H1 (cell line): ENCODE measurements around the gene TXNDC2. TPM values are rescaled to one million over a fixed set of nuclear protein-coding genes. Genes with fewer than 3 reads are reported as not detected.

ENCODE experiments used
- CTCF ChIA-PET: fragments of 300-600 bp; sonication (Branson Sonifier 250); formaldehyde crosslinking; loops from one replicate; lab custom pipeline; 2021; ENCODE audit not compliant: partially characterized antibody; lab: Charles Lee
- POLR2A ChIA-PET: fragments of 300-600 bp; sonication (Branson Sonifier 250); formaldehyde crosslinking; loops from one replicate; lab custom pipeline; 2021; ENCODE audit warnings: inconsistent platforms; ENCODE audit not compliant: partially characterized antibody; lab: Charles Lee
- DNase-seq, 2 experiments: peaks; one replicate each; pipeline versions ENCODE4 v3.0.0 to v3.0.0-alpha.2; 2010 to 2022; ENCODE audit warnings: low spot score in 2 of 2, low read depth in 1 of 2, mixed read lengths in 1 of 2
- FAIRE-seq: peaks from 2 replicates; lab custom pipeline; 2011; peaks lifted over from hg19 to GRCh38; lab: Jason Lieb, UNC
- H2AFZ ChIP-seq: 2 replicates; pipeline ENCODE4 v1.8.1; 2012; ENCODE audit warnings: low read length, inconsistent platforms
- H2AK5ac ChIP-seq: 2 replicates; pipeline ENCODE4 v1.6.1; 2013; ENCODE audit warnings: low read depth, low read length
- H2BK120ac ChIP-seq: replicated peaks from 2 replicates; pipeline ENCODE3; 2013; ENCODE audit warnings: low read depth, low read length, inconsistent platforms
- H2BK12ac ChIP-seq: 2 replicates; pipeline ENCODE4 v1.6.1; 2013; ENCODE audit warnings: low read depth, low read length
- H2BK15ac ChIP-seq: 2 replicates; pipeline ENCODE4 v1.6.1; 2013; ENCODE audit warnings: low read length
- H2BK20ac ChIP-seq: 2 replicates; pipeline ENCODE4 v1.6.1; 2013; ENCODE audit warnings: low read length
- H2BK5ac ChIP-seq: 2 replicates; pipeline ENCODE4 v1.6.1; 2013; ENCODE audit warnings: low read depth, low read length
- H3K14ac ChIP-seq: 2 replicates; pipeline ENCODE4 v1.6.1; 2013; ENCODE audit warnings: inconsistent platforms; ENCODE audit not compliant: insufficient read length
- H3K18ac ChIP-seq: 2 replicates; pipeline ENCODE4 v1.6.1; 2013; ENCODE audit warnings: low read length; ENCODE audit errors: extremely low read depth
- H3K23ac ChIP-seq: 2 replicates; pipeline ENCODE4 v1.6.1; 2013; ENCODE audit warnings: inconsistent platforms; ENCODE audit not compliant: insufficient read length
- H3K23me2 ChIP-seq: 2 replicates; pipeline ENCODE4 v1.6.1; 2013; ENCODE audit warnings: low read depth, low read length
- H3K27ac ChIP-seq: 2 replicates; pipeline ENCODE4 v1.6.1; 2011; ENCODE audit warnings: low read depth, low read length, inconsistent platforms
- H3K27me3 ChIP-seq, 4 experiments: replicated peaks in 1 of 4; 1 replicate in 1 of 4; 2 replicates in 3 of 4; pipeline versions ENCODE4 v1.6.1 to v1.8.1; 2011 to 2013; ENCODE audit warnings: low read length in 3 of 4, mild to moderate bottlenecking in 3 of 4, inconsistent platforms in 2 of 4, mixed read lengths in 2 of 4, moderate library complexity in 1 of 4; ENCODE audit not compliant: control insufficient read depth in 3 of 4, insufficient read depth in 3 of 4; ENCODE audit errors: extremely low read depth in 1 of 4
- H3K36me3 ChIP-seq, 4 experiments: 2 replicates each; pipeline versions ENCODE4 v1.6.1 to v1.8.1; 2011 to 2013; ENCODE audit warnings: mild to moderate bottlenecking in 4 of 4, low read length in 3 of 4, moderate library complexity in 2 of 4, control low read depth in 1 of 4, inconsistent platforms in 1 of 4; ENCODE audit not compliant: insufficient read depth in 4 of 4, control insufficient read depth in 2 of 4
- H3K4ac ChIP-seq: replicated peaks from 2 replicates; pipeline ENCODE3; 2013; ENCODE audit warnings: low read length, low read depth, mixed read lengths, inconsistent platforms; ENCODE audit not compliant: insufficient read length
- H3K4me1 ChIP-seq, 4 experiments: replicated peaks in 1 of 4; 1 replicate in 1 of 4; 2 replicates in 3 of 4; pipeline versions ENCODE4 v1.6.1 to v1.8.1; 2011 to 2013; ENCODE audit warnings: low read length in 3 of 4, inconsistent platforms in 2 of 4, mixed read lengths in 1 of 4; ENCODE audit not compliant: insufficient read depth in 4 of 4, control insufficient read depth in 3 of 4
- H3K4me2 ChIP-seq, 2 experiments: 2 replicates each; pipeline versions ENCODE4 v1.6.1 to v1.8.1; 2011 to 2013; ENCODE audit warnings: low read depth in 2 of 2, low read length in 2 of 2, control low read depth in 1 of 2, inconsistent platforms in 1 of 2, mild to moderate bottlenecking in 1 of 2; ENCODE audit not compliant: insufficient read depth in 1 of 2
- H3K4me3 ChIP-seq, 4 experiments: fragments of 200-600, 300-600 bp in 1 of 4; sonication (generic), shearing (Covaris generic), sonication (Bioruptor Twin) in 1 of 4; 2 replicates each; pipeline versions ENCODE4 v1.5.1 to v1.8.1; 2011 to 2016; ENCODE audit warnings: low read length in 4 of 4, low read depth in 3 of 4, control low read depth in 2 of 4, inconsistent platforms in 2 of 4, mild to moderate bottlenecking in 2 of 4, mixed read lengths in 1 of 4, moderate library complexity in 1 of 4; ENCODE audit not compliant: insufficient read depth in 2 of 4; ENCODE audit errors: extremely low read depth in 1 of 4
- H3K56ac ChIP-seq: replicated peaks from 2 replicates; pipeline ENCODE3; 2013; ENCODE audit warnings: low read depth, mild to moderate bottlenecking, mixed read lengths, low read length, inconsistent platforms; ENCODE audit not compliant: insufficient read length
- H3K79me1 ChIP-seq: 2 replicates; pipeline ENCODE4 v1.6.1; 2013; ENCODE audit warnings: low read depth, low read length, control low read depth
- H3K79me2 ChIP-seq, 2 experiments: 2 replicates each; pipeline versions ENCODE4 v1.6.1 to v1.8.1; 2012 to 2013; ENCODE audit warnings: low read length in 2 of 2, mild to moderate bottlenecking in 2 of 2, inconsistent platforms in 1 of 2; ENCODE audit not compliant: insufficient read depth in 2 of 2, control insufficient read depth in 1 of 2
- H3K9ac ChIP-seq, 4 experiments: replicated peaks in 1 of 4; 1 replicate in 1 of 4; 2 replicates in 3 of 4; pipeline versions ENCODE4 v1.6.1 to v1.8.1; 2011 to 2013; ENCODE audit warnings: low read depth in 3 of 4, low read length in 3 of 4, control low read depth in 2 of 4, mild to moderate bottlenecking in 2 of 4, moderate library complexity in 2 of 4, inconsistent platforms in 1 of 4; ENCODE audit errors: extremely low read depth in 1 of 4
- H3K9me3 ChIP-seq, 2 experiments: 2 replicates each; pipeline versions ENCODE4 v1.6.1 to v1.8.1; 2012 to 2013; ENCODE audit warnings: mild to moderate bottlenecking in 2 of 2, moderate library complexity in 2 of 2, control low read depth in 1 of 2, inconsistent platforms in 1 of 2, low read depth in 1 of 2, low read length in 1 of 2, mixed read lengths in 1 of 2; ENCODE audit not compliant: insufficient read depth in 2 of 2
- H4K20me1 ChIP-seq, 2 experiments: replicated peaks in 1 of 2; 2 replicates each; pipeline versions ENCODE3 to v1.8.1; 2011 to 2013; ENCODE audit warnings: inconsistent platforms in 2 of 2, low read length in 2 of 2, mild to moderate bottlenecking in 1 of 2; ENCODE audit not compliant: insufficient read depth in 2 of 2, control insufficient read depth in 1 of 2
- H4K5ac ChIP-seq: 2 replicates; pipeline ENCODE4 v1.6.1; 2013; ENCODE audit warnings: low read length, low read depth, mixed read lengths, inconsistent platforms; ENCODE audit not compliant: insufficient read length
- H4K8ac ChIP-seq: 2 replicates; pipeline ENCODE4 v1.8.0; 2013; ENCODE audit warnings: mild to moderate bottlenecking, moderate library complexity, low read length, inconsistent platforms; ENCODE audit not compliant: insufficient read depth; ENCODE audit errors: extremely low read depth
- H4K91ac ChIP-seq: replicated peaks from 2 replicates; pipeline ENCODE3; 2013; ENCODE audit warnings: low read length, mixed read lengths, inconsistent platforms; ENCODE audit not compliant: insufficient read length
- CBX8 ChIP-seq: fragments of 300-800, 300-1000 bp; sonication (generic); IDR thresholded peaks from 2 replicates; pipeline ENCODE4 v1.7.1; 2016; ENCODE audit warnings: low read depth, low read length, borderline replicate concordance
- EP300 ChIP-seq, 2 experiments: IDR thresholded peaks; 1 replicate in 1 of 2; 2 replicates in 1 of 2; pipeline ENCODE4 v1.6.1; 2011 to 2012; ENCODE audit warnings: low read depth in 2 of 2, low read length in 2 of 2, mild to moderate bottlenecking in 2 of 2, borderline replicate concordance in 1 of 2, inconsistent platforms in 1 of 2, moderate library complexity in 1 of 2
- GABPA ChIP-seq: IDR thresholded peaks from 2 replicates; pipeline ENCODE4 v1.6.1; 2011; ENCODE audit warnings: mild to moderate bottlenecking, low read length, moderate library complexity, borderline replicate concordance; ENCODE audit not compliant: insufficient read depth
- HDAC6 ChIP-seq: IDR thresholded peaks from one replicate; pipeline ENCODE4 v1.7.1; 2012; ENCODE audit warnings: low read depth, mild to moderate bottlenecking, inconsistent platforms, low read length, moderate library complexity
- KDM1A ChIP-seq: fragments of 200-600, 300-600 bp; sonication (generic); IDR thresholded peaks from 2 replicates; pipeline ENCODE4 v1.7.1; 2016; ENCODE audit warnings: mild to moderate bottlenecking, low read length, borderline replicate concordance
- KDM4A ChIP-seq: IDR thresholded peaks from one replicate; pipeline ENCODE4 v1.7.1; 2012; ENCODE audit warnings: low read depth, mild to moderate bottlenecking, moderate library complexity, low read length, inconsistent platforms; ENCODE audit not compliant: severe bottlenecking
- KDM5A ChIP-seq: fragments of 200-600 bp; IDR thresholded peaks from 2 replicates; pipeline ENCODE4 v1.7.1; 2012; ENCODE audit warnings: mild to moderate bottlenecking, low read length, inconsistent platforms, mixed read lengths
- NANOG ChIP-seq: IDR thresholded peaks from 2 replicates; pipeline ENCODE4 v1.6.1; 2011; ENCODE audit warnings: low read length, low read depth, mild to moderate bottlenecking, inconsistent platforms; ENCODE audit not compliant: insufficient read depth, poor library complexity, severe bottlenecking
- POLR2A ChIP-seq, 2 experiments: IDR thresholded peaks; 1 replicate in 1 of 2; 2 replicates in 1 of 2; pipeline ENCODE4 v1.6.1; 2011; ENCODE audit warnings: low read depth in 2 of 2, low read length in 2 of 2, mild to moderate bottlenecking in 2 of 2; ENCODE audit errors: control extremely low read depth in 1 of 2
- POU5F1 ChIP-seq: IDR thresholded peaks from 2 replicates; pipeline ENCODE4 v1.6.1; 2011; ENCODE audit warnings: low read depth, mild to moderate bottlenecking, low read length, moderate library complexity
- RBBP5 ChIP-seq: IDR thresholded peaks from 2 replicates; pipeline ENCODE4 v1.7.1; 2012; ENCODE audit warnings: low read depth, mild to moderate bottlenecking, inconsistent platforms, low read length, moderate library complexity, borderline replicate concordance
- SIX5 ChIP-seq: IDR thresholded peaks from 2 replicates; pipeline ENCODE4 v1.6.1; 2011; ENCODE audit warnings: mild to moderate bottlenecking, low read depth, low read length
- SUZ12 ChIP-seq: fragments of 200-600 bp; sonication (generic); IDR thresholded peaks from 2 replicates; pipeline ENCODE4 v1.6.1; 2012; ENCODE audit warnings: mild to moderate bottlenecking, inconsistent platforms, low read length, moderate library complexity, mixed read lengths
- WGBS, 2 experiments: shearing (Covaris generic) in 1 of 2; methylation state at CpG; one replicate each; pipeline versions ENCODE4 v1.1.6 to v1.1.7; 2013 to 2015; ENCODE audit warnings: low lambda C conversion rate in 2 of 2, mixed read lengths in 2 of 2, inconsistent platforms in 1 of 2, low coverage in 1 of 2, missing lambda C conversion rate in 1 of 2; ENCODE audit not compliant: insufficient replicate concordance in 2 of 2, insufficient coverage in 1 of 2, insufficient read length in 1 of 2; ENCODE audit errors: extremely low coverage in 1 of 2, missing lambda C conversion rate in 1 of 2; 5-methylcytosine and 5-hydroxymethylcytosine counted together
- polyA plus RNA-seq, 7 experiments: library from polyadenylated mRNA; depleted of rRNA in 3 of 7; stranded (reverse) in 5 of 7; unstranded in 2 of 7; fragments of >200 nt in 5 of 7; fragments of 200-250 nt in 2 of 7; gene quantifications; 1 replicate in 5 of 7; 2 replicates in 1 of 7; 4 replicates in 1 of 7; pipeline versions ENCODE4 v1.2.1 to v1.2.3, GENCODE V29; 2011 to 2013; ENCODE audit warnings: missing spikeins in 2 of 7, mixed read lengths in 2 of 7
- total RNA-seq: library from RNA; stranded (reverse); fragmentation: NEBNext Ultra II Directional; extraction: Animal tissue kit (Norgen Biotek cat#: 25700); gene quantifications from 2 replicates; pipeline ENCODE4 v1.2.1, GENCODE V29; 2021
- TF ChIP-seq, protein P1 (sequence below): IDR thresholded peaks from 2 replicates; pipeline ENCODE4 v1.6.1; 2012; ENCODE audit warnings: inconsistent platforms

TXNDC2 gene
- total and polyA plus RNA-seq, 2 of the 8 experiments (the other 6 are each of a cell fraction or from before 2014, with no cell fraction given), result 0.09 TPM; not detected in 1

DNA sequence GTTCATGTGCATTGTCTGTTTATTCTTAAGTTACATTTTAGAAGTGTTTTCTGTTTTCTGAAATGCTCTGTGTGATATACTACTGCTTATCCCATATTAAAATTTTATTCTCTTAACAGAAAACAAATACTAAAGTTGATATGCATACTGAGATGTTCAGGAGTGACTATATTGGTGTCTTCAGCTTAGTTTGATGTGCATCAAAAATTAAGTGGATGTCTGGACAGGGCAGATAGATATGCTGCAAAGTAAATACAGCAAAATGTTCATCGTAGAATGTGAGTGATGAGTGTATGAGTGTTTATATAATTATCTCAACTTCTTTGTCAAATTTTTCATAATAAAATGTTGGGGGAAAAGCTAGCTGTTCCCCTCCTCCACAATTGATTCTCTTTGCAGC is 41.2 kb downstream of the TXNDC2 start:
- Histone ChIP-seq H3K79me2 (peaks cover 16 to 100% of the 10 kb centered on the region in 2 experiments), H3K36me3 (peaks cover 0 to 2% (median 0%) of the 10 kb centered on the region in 4 experiments; a peak in 1 of 8 replicates), H2BK12ac (no peak overlapping the region), H3K14ac (no peak overlapping the region), H4K20me1 (peaks cover 5 to 21% of the 10 kb centered on the region in 2 experiments), H2BK5ac (no peak overlapping the region), H4K8ac (no peak overlapping the region), H3K27me3 (no peaks in the 10 kb centered on the region), H3K4ac (no peak overlapping the region), H4K91ac (no peak overlapping the region), H3K9ac (no peak overlapping the region), H3K23me2 (no peaks in the 10 kb centered on the region), H3K4me2 (no peak overlapping the region), H2BK120ac (no peak overlapping the region), H3K9me3 (no peaks in the 10 kb centered on the region), H2AK5ac (no peak overlapping the region), H4K5ac (no peak overlapping the region), H3K4me1 (peaks cover 1 to 16% (median 5%) of the 10 kb centered on the region in 4 experiments; a peak in 5 of 7 replicates), H3K27ac (no peak overlapping the region), H3K56ac (no peak overlapping the region), H3K23ac (no peak overlapping the region), H2BK15ac (no peak overlapping the region), H3K18ac (no peak overlapping the region), H2BK20ac (no peak overlapping the region), H2AFZ (no peak overlapping the region), H3K79me1 (no peaks in the 10 kb centered on the region; the same call in 1 of the 2 replicates), H3K4me3 (no peak overlapping the region)
- DNase-seq (no peak), FAIRE-seq (no peak)
- 93% methylated on average over 1 of the region's 1 CpG; no CpG with 5 or more reads in 1 of the 2 experiments for WGBS, 2 experiments
- CTCF ChIA-PET, result interaction anchor here (0.6 to 1.1 kb wide), 2 partner anchors 24 to 140 kb away, joined by 3 read pairs; no protein-coding TSS in a partner anchor
- POLR2A ChIA-PET, result interaction anchor here (2.4 kb wide), 1 partner anchor 12 kb away, joined by 14 read pairs; the partner anchor contains the start of gene VAPA
- TF ChIP-seq POLR2A (IDR thresholded peaks at IDR 0.05; ENCODE audit: control extremely low read depth in 1 of 2, low read depth in 2 of 2, low read length in 2 of 2) (no peak), CBX8 (no peak), KDM5A (no peak), HDAC6 (no peak), POU5F1 (no peak), GABPA (no peak), SIX5 (no peak), KDM4A (no peak), KDM1A (no peak), RBBP5 (no peak), NANOG (no peak), EP300 (IDR thresholded peaks at IDR 0.05; ENCODE audit: borderline replicate concordance in 1 of 2, low read depth in 2 of 2, low read length in 2 of 2) (no peak), SUZ12 (no peak)
- TF ChIP-seq, protein P1, sequence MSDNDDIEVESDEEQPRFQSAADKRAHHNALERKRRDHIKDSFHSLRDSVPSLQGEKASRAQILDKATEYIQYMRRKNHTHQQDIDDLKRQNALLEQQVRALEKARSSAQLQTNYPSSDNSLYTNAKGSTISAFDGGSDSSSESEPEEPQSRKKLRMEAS, result no peak
